ENCODE results near the gene OGFR.

DNA sequence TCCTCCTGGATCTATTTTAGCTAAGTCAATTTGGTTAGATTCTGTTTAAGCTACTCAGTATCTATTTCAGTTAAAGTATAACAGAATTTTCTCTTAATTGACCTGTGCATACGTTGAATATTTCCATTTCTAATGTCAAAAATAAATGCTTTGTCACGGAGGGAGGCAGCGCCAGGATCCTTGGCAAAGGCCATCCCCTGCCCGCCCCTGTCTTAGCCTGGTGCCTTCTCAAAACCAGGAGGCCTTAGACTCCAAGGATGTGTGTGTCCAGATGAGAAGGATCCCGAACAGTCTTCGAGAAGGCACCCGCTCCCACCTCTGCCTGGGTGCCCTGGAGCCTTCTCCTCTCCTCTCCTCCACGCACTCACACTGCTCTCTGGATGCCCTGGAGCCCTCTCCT is 34.6 kb downstream of the OGFR start:
- TF ChIP-seq, protein P1, sequence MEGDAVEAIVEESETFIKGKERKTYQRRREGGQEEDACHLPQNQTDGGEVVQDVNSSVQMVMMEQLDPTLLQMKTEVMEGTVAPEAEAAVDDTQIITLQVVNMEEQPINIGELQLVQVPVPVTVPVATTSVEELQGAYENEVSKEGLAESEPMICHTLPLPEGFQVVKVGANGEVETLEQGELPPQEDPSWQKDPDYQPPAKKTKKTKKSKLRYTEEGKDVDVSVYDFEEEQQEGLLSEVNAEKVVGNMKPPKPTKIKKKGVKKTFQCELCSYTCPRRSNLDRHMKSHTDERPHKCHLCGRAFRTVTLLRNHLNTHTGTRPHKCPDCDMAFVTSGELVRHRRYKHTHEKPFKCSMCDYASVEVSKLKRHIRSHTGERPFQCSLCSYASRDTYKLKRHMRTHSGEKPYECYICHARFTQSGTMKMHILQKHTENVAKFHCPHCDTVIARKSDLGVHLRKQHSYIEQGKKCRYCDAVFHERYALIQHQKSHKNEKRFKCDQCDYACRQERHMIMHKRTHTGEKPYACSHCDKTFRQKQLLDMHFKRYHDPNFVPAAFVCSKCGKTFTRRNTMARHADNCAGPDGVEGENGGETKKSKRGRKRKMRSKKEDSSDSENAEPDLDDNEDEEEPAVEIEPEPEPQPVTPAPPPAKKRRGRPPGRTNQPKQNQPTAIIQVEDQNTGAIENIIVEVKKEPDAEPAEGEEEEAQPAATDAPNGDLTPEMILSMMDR (IDR thresholded peaks at IDR 0.05; ENCODE audit: low read depth, low read length, poor library complexity, severe bottlenecking): no peak
- no peak for TF ChIP-seq EZH2phosphoT487 (IDR thresholded peaks at IDR 0.05; ENCODE audit: borderline replicate concordance, low read length)

Measured in DOHH2 (cell line).